HepG2 (cell line): ENCODE measurements around the gene VIPR1. TPM values are rescaled to one million over a fixed set of nuclear protein-coding genes. Genes with fewer than 3 reads are reported as not detected.

Experiments used
- GATA4 ChIP-seq: sonication (generic); IDR thresholded peaks from 2 replicates; pipeline ENCODE4 v1.6.1; 2016; ENCODE audit warnings: antibody characterized with exemption, low read depth, borderline replicate concordance
- HCFC1 ChIP-seq: fragments of 150-350 bp; IDR thresholded peaks from 2 replicates; pipeline ENCODE4 v1.6.1; 2014; ENCODE audit warnings: low read depth, low read length
- HOXA9 ChIP-seq: sonication (generic); formaldehyde crosslinking; IDR thresholded peaks from 2 replicates; pipeline ENCODE4 v1.8.1; 2022; ENCODE audit warnings: missing genetic modification reagents, mild to moderate bottlenecking, moderate library complexity, borderline replicate concordance
- MTF1 ChIP-seq: sonication (generic); formaldehyde crosslinking; IDR thresholded peaks from 2 replicates; pipeline ENCODE4 v1.5.0; 2020; ENCODE audit warnings: missing genetic modification reagents
- RNF2 ChIP-seq: fragments of 450-650 bp; conservative IDR thresholded peaks from 2 replicates; pipeline ENCODE4 v1.6.1; 2016; ENCODE audit warnings: low read depth
- TGIF2 ChIP-seq: IDR thresholded peaks from 2 replicates; pipeline ENCODE4 v1.6.1; 2016; ENCODE audit warnings: control low read depth, missing compliant biosample characterization
- ZFP82 ChIP-seq: sonication (generic); formaldehyde crosslinking; IDR thresholded peaks from 2 replicates; pipeline ENCODE4 v1.5.1; 2020; ENCODE audit warnings: mild to moderate bottlenecking, missing genetic modification reagents, borderline replicate concordance
- ZNF138 ChIP-seq: sonication (generic); formaldehyde crosslinking; IDR thresholded peaks from 2 replicates; pipeline ENCODE4 v1.5.0; 2020; ENCODE audit warnings: mild to moderate bottlenecking, low read depth, missing genetic modification reagents
- ZNF674 ChIP-seq: sonication (generic); formaldehyde crosslinking; IDR thresholded peaks from 2 replicates; pipeline ENCODE4 v1.5.0; 2020; ENCODE audit warnings: low read depth, mild to moderate bottlenecking, missing genetic modification reagents
- ZNF772 ChIP-seq: sonication (generic); formaldehyde crosslinking; IDR thresholded peaks from 2 replicates; pipeline ENCODE4 v1.5.0; 2020; ENCODE audit warnings: mild to moderate bottlenecking, missing genetic modification reagents
- ZNF883 ChIP-seq: sonication (generic); formaldehyde crosslinking; IDR thresholded peaks from 2 replicates; pipeline ENCODE4 v1.5.1; 2020; ENCODE audit warnings: mild to moderate bottlenecking, missing genetic modification reagents; ENCODE audit errors: not compliant biosample characterization
- polyA plus RNA-seq, 8 experiments: library from polyadenylated mRNA; depleted of rRNA in 3 of 8; stranded (reverse) in 7 of 8; unstranded in 1 of 8; fragments of >200 nt; fragmentation: Illumina TruSeq in 4 of 8; extraction: Trizol in 4 of 8; gene quantifications; 2 replicates each; pipeline versions ENCODE4 v1.2.1 to v1.2.3, GENCODE V29; 2011 to 2016; ENCODE audit warnings: low read depth in 4 of 8, missing spikeins in 1 of 8, mixed read lengths in 1 of 8; ENCODE audit not compliant: insufficient read depth in 1 of 8
- total RNA-seq, 5 experiments: library from RNA; depleted of rRNA; stranded (reverse); fragments of >200 nt; fragmentation: Illumina TruSeq; extraction: Trizol; gene quantifications; 2 replicates each; pipeline ENCODE4 v1.2.3, GENCODE V29; 2016; ENCODE audit warnings: low read depth in 1 of 5
- TF ChIP-seq, protein P1 (sequence below), 2 experiments: sonication (generic) in 1 of 2; formaldehyde crosslinking in 1 of 2; IDR thresholded peaks; 2 replicates each; pipeline versions ENCODE4 v1.4.0 to v1.6.1; 2016 to 2020; ENCODE audit warnings: borderline replicate concordance in 1 of 2, low read depth in 1 of 2, mild to moderate bottlenecking in 1 of 2, missing genetic modification reagents in 1 of 2
- TF ChIP-seq, protein P2 (sequence below), 2 experiments: fragments of 450-650 bp in 1 of 2; sonication (generic) in 1 of 2; formaldehyde crosslinking; IDR thresholded peaks; 2 replicates each; pipeline versions ENCODE4 v1.5.0 to v1.8.0; 2020 to 2022; ENCODE audit warnings: mild to moderate bottlenecking in 1 of 2, missing genetic modification reagents in 1 of 2
- TF ChIP-seq, protein P3 (sequence below): sonication (generic); formaldehyde crosslinking; IDR thresholded peaks from one replicate; pipeline ENCODE4 v1.5.1; 2020; ENCODE audit warnings: mild to moderate bottlenecking, missing genetic modification reagents; ENCODE audit errors: not compliant biosample characterization

The VIPR1 gene
- total and polyA plus RNA-seq, 2 of the 13 experiments (the other 11 are each of a cell fraction or from before 2014, with no cell fraction given) = 0.04 to 0.11 TPM

DNA sequence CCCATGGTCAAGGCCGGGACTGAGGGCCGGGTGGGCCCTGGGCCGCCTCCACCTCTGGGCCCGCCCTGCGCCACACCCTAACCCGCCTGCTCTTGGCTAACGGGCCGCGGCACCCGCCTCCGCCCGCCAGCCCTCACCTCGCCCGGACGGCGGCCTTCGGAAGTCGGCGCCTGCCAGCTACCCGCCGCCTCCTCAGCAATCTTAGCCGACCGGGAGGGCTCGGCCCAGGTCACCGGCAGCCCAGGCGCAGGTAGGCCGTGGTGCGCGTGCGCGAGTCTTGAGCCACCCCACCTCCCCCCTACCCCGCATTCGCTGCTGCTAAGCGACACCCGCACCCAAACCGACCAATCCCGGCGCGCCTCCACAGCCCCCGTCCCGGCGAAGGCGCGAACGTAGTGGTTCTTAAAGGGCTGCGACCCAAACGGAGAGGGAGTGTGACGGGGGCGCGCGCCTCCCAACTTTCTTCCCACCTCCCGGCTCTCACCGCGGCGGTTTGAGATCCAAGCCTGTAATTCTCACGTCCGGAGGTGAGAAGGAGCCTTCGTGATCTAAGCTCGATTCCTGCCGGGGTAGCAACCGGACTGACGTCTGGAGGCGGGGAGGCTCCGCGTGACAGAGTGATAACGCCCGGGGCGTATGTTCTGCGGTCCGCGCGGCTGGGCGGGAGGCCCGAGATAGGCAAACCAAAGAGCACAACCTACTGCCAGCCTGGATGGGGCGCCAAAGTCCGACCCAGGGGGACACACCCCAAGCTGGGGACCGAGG, 79.4 kb downstream of the VIPR1 start, which contains the start of gene SEC22C (continued):
- TF ChIP-seq ZNF674 (0 out of 2 replicates have a peak, but pooled peaks have one; percentile 28), HCFC1 (0 out of 2 replicates have a peak, but pooled peaks have one; percentile 6), TGIF2 (CRISPR knock-in tag) (peak; percentile 93), ZNF883 (CRISPR knock-in tag) (peak; percentile 87), RNF2 (0 out of 2 replicates have a peak, but pooled peaks have one; percentile 55), MTF1 (no peak), ZNF772 (CRISPR knock-in tag) (peak; percentile 75; the same call in 1 of the 2 replicates), ZNF138 (CRISPR knock-in tag) (no peak; the same call in 1 of the 2 replicates), HOXA9 (CRISPR knock-in tag) (no peak), ZFP82 (CRISPR knock-in tag) (no peak), GATA4 (0 out of 2 replicates have a peak, but pooled peaks have one; percentile 26)
- TF ChIP-seq, protein P1, sequence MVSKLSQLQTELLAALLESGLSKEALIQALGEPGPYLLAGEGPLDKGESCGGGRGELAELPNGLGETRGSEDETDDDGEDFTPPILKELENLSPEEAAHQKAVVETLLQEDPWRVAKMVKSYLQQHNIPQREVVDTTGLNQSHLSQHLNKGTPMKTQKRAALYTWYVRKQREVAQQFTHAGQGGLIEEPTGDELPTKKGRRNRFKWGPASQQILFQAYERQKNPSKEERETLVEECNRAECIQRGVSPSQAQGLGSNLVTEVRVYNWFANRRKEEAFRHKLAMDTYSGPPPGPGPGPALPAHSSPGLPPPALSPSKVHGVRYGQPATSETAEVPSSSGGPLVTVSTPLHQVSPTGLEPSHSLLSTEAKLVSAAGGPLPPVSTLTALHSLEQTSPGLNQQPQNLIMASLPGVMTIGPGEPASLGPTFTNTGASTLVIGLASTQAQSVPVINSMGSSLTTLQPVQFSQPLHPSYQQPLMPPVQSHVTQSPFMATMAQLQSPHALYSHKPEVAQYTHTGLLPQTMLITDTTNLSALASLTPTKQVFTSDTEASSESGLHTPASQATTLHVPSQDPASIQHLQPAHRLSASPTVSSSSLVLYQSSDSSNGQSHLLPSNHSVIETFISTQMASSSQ (IDR thresholded peaks at IDR 0.05; ENCODE audit: low read depth) = no peak
- TF ChIP-seq, protein P1 (CRISPR knock-in tag; IDR thresholded peaks at IDR 0.05; ENCODE audit: borderline replicate concordance) = peak; percentile 39; the same call in 1 of the 2 replicates
- TF ChIP-seq, protein P2, sequence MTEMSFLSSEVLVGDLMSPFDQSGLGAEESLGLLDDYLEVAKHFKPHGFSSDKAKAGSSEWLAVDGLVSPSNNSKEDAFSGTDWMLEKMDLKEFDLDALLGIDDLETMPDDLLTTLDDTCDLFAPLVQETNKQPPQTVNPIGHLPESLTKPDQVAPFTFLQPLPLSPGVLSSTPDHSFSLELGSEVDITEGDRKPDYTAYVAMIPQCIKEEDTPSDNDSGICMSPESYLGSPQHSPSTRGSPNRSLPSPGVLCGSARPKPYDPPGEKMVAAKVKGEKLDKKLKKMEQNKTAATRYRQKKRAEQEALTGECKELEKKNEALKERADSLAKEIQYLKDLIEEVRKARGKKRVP (CRISPR knock-in tag; IDR thresholded peaks at IDR 0.05) = peak in 1 of 2 experiments; percentile 35; a peak in 1 of 4 replicates
- TF ChIP-seq, protein P3, sequence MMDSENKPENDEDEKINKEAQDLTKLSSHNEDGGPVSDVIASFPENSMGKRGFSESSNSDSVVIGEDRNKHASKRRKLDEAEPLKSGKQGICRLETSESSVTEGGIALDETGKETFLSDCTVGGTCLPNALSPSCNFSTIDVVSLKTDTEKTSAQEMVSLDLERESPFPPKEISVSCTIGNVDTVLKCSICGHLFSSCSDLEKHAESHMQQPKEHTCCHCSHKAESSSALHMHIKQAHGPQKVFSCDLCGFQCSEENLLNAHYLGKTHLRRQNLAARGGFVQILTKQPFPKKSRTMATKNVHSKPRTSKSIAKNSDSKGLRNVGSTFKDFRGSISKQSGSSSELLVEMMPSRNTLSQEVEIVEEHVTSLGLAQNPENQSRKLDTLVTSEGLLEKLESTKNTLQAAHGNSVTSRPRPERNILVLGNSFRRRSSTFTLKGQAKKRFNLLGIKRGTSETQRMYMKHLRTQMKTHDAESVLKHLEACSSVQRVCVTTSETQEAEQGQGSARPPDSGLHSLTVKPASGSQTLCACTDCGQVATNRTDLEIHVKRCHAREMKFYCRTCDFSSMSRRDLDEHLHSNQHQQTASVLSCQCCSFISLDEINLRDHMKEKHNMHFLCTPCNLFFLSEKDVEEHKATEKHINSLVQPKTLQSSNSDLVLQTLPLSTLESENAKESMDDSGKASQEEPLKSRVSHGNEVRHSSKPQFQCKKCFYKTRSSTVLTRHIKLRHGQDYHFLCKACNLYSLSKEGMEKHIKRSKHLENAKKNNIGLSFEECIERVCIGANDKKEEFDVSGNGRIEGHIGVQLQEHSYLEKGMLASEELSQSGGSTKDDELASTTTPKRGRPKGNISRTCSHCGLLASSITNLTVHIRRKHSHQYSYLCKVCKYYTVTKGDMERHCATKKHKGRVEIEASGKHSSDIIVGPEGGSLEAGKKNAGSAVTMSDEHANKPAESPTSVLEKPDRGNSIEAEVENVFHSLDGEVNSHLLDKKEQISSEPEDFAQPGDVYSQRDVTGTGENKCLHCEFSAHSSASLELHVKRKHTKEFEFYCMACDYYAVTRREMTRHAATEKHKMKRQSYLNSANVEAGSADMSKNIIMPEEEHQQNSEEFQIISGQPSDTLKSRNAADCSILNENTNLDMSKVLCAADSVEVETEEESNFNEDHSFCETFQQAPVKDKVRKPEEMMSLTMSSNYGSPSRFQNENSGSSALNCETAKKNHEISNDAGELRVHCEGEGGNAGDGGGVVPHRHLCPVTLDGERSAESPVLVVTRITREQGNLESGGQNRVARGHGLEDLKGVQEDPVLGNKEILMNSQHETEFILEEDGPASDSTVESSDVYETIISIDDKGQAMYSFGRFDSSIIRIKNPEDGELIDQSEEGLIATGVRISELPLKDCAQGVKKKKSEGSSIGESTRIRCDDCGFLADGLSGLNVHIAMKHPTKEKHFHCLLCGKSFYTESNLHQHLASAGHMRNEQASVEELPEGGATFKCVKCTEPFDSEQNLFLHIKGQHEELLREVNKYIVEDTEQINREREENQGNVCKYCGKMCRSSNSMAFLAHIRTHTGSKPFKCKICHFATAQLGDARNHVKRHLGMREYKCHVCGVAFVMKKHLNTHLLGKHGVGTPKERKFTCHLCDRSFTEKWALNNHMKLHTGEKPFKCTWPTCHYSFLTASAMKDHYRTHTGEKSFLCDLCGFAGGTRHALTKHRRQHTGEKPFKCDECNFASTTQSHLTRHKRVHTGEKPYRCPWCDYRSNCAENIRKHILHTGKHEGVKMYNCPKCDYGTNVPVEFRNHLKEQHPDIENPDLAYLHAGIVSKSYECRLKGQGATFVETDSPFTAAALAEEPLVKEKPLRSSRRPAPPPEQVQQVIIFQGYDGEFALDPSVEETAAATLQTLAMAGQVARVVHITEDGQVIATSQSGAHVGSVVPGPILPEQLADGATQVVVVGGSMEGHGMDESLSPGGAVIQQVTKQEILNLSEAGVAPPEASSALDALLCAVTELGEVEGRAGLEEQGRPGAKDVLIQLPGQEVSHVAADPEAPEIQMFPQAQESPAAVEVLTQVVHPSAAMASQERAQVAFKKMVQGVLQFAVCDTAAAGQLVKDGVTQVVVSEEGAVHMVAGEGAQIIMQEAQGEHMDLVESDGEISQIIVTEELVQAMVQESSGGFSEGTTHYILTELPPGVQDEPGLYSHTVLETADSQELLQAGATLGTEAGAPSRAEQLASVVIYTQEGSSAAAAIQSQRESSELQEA = peak; percentile 67
